HG03571 (cell line): ENCODE measurements around the gene SEPHS1.
"Not testable (repeated sequence)": the region's sequence is repeated elsewhere in the genome, so short reads cannot be mapped to it uniquely, and the experiment has no call there.

Source experiments
- ATAC-seq: cut with Tn5 transposase; IDR thresholded peaks from one replicate; pipeline ENCODE4 v1.9.1; 2021; ENCODE audit not compliant: unreplicated experiment

SEPHS1 gene

GRCh38 chr10:13365243-13365642 is 17.1 kb upstream of the SEPHS1 start:
- no peak for ATAC-seq

GRCh38 chr10:13360587-13360986 is 12.5 kb upstream of the SEPHS1 start:
- ATAC-seq, result no peak

- no peak for ATAC-seq
Observed at GRCh38 chr10:13356392-13356791, 8.3 kb upstream of the SEPHS1 start.

- no peak for ATAC-seq
Observed at GRCh38 chr10:13354783-13355182, 6.7 kb upstream of the SEPHS1 start.

- no peak for ATAC-seq
Observed at GRCh38 chr10:13352519-13352918, 4.4 kb upstream of the SEPHS1 start.

GRCh38 chr10:13351340-13351915 is 3.3 kb upstream of the SEPHS1 start:
- ATAC-seq, result no peak

GRCh38 chr10:13349463-13350274 is 1.6 kb upstream of the SEPHS1 start:
- no peak for ATAC-seq

GRCh38 chr10:13347500-13348156 is 465 bp downstream of the SEPHS1 start:
- peak; percentile 48 for ATAC-seq

GRCh38 chr10:13347043-13347499 is 1.0 kb downstream of the SEPHS1 start:
- ATAC-seq, result peak; percentile 27

GRCh38 chr10:13346283-13347042 is 1.6 kb downstream of the SEPHS1 start:
- no peak for ATAC-seq

GRCh38 chr10:13340626-13341376 is 7.3 kb downstream of the SEPHS1 start:
- ATAC-seq, result peak; percentile 57

- no peak for ATAC-seq
Observed at GRCh38 chr10:13340068-13340467, 8.0 kb downstream of the SEPHS1 start.

GRCh38 chr10:13338390-13339110 is 9.5 kb downstream of the SEPHS1 start:
- ATAC-seq, result no peak

GRCh38 chr10:13337827-13338196 is 10.3 kb downstream of the SEPHS1 start:
- ATAC-seq, result no peak

- no peak for ATAC-seq
Observed at GRCh38 chr10:13337128-13337826, 10.8 kb downstream of the SEPHS1 start.

GRCh38 chr10:13335881-13336280 is 12.2 kb downstream of the SEPHS1 start:
- ATAC-seq, result no peak

GRCh38 chr10:13334556-13334955 is 13.5 kb downstream of the SEPHS1 start:
- no peak for ATAC-seq

- no peak for ATAC-seq
Observed at GRCh38 chr10:13331646-13332045, 16.4 kb downstream of the SEPHS1 start.

- ATAC-seq, result not testable (repeated sequence)
Observed at GRCh38 chr10:13330980-13331379, 17.1 kb downstream of the SEPHS1 start.
